WTC11 (cell line): Measurements from ENCODE around the gene SLC25A45. TPM values are rescaled to one million over a fixed set of nuclear protein-coding genes. Genes with fewer than 3 reads are reported as not detected.

ENCODE experiments used
- ATAC-seq: fragments of 200-7000 bp; cut with Tn5 transposase; 2 replicates; pipeline ENCODE4 v1.10.0; 2021; ENCODE audit warnings: mild to moderate bottlenecking, moderate library complexity
- CTCF ChIA-PET: fragments of 300-600 bp; sonication (Branson Sonifier 250); formaldehyde crosslinking; loops from one replicate; lab custom pipeline; 2021; ENCODE audit warnings: antibody characterized with exemption; lab: Charles Lee
- POLR2A ChIA-PET: fragments of 350-600 bp; sonication (Branson Sonifier 250); formaldehyde crosslinking; loops from one replicate; lab custom pipeline; 2021; ENCODE audit warnings: antibody characterized with exemption; lab: Charles Lee
- DNase-seq: peaks from one replicate; pipeline ENCODE4 v3.0.0; 2021; ENCODE audit warnings: low spot score
- H3K27ac Mint-ChIP-seq: 2 replicates; pipeline ENCODE4 v1.8.0; 2021; ENCODE audit warnings: mixed read lengths
- H3K27me3 Mint-ChIP-seq: 2 replicates; pipeline ENCODE4 v1.8.0; 2021; ENCODE audit warnings: low read depth, mild to moderate bottlenecking, moderate library complexity, mixed read lengths
- H3K36me3 Mint-ChIP-seq: 2 replicates; pipeline ENCODE4 v1.8.0; 2021; ENCODE audit warnings: mixed read lengths
- H3K4me1 Mint-ChIP-seq: 2 replicates; pipeline ENCODE4 v1.8.0; 2022; ENCODE audit warnings: mixed read lengths
- H3K4me3 Mint-ChIP-seq: 2 replicates; pipeline ENCODE4 v1.8.0; 2021; ENCODE audit warnings: mild to moderate bottlenecking, moderate library complexity, mixed read lengths
- H3K9me3 Mint-ChIP-seq: 2 replicates; pipeline ENCODE4 v1.8.0; 2021; ENCODE audit warnings: mixed read lengths
- AR ChIP-seq: fragments of 250-450 bp; sonication (Bioruptor Pico); IDR thresholded peaks from 2 replicates; pipeline ENCODE4 v1.9.0; 2021; ENCODE audit warnings: mild to moderate bottlenecking
- ATF3 ChIP-seq: sonication (generic); formaldehyde crosslinking; conservative IDR thresholded peaks from 2 replicates; pipeline ENCODE4 v1.8.1; 2022; ENCODE audit warnings: mild to moderate bottlenecking, missing genetic modification reagents
- CDX4 ChIP-seq: fragments of 250-450 bp; sonication (Bioruptor Pico); IDR thresholded peaks from 2 replicates; pipeline ENCODE4 v1.9.0; 2021; ENCODE audit warnings: moderate library complexity, mild to moderate bottlenecking, inconsistent platforms, borderline replicate concordance
- CREB1 ChIP-seq: sonication (generic); formaldehyde crosslinking; IDR thresholded peaks from 2 replicates; pipeline ENCODE4 v1.8.0; 2023; ENCODE audit warnings: mild to moderate bottlenecking, missing genetic modification reagents
- CTCF ChIP-seq: fragments of 200-600 bp; IDR thresholded peaks from 2 replicates; pipeline ENCODE4 v1.8.0; 2022; ENCODE audit warnings: antibody characterized with exemption
- FOXK1 ChIP-seq: sonication (generic); formaldehyde crosslinking; IDR thresholded peaks from 2 replicates; pipeline ENCODE4 v1.8.0; 2022; ENCODE audit warnings: mild to moderate bottlenecking, moderate library complexity, missing genetic modification reagents
- GRHL2 ChIP-seq: fragments of 250-450 bp; sonication (Bioruptor Pico); IDR thresholded peaks from 2 replicates; pipeline ENCODE4 v1.8.0; 2022; ENCODE audit warnings: mild to moderate bottlenecking, moderate library complexity; ENCODE audit not compliant: insufficient replicate concordance, severe bottlenecking
- GTF2I ChIP-seq: fragments of 250-450 bp; sonication (Bioruptor Pico); conservative IDR thresholded peaks from 2 replicates; pipeline ENCODE4 v1.4.0; 2021; ENCODE audit warnings: mild to moderate bottlenecking
- HMGXB4 ChIP-seq: sonication (generic); formaldehyde crosslinking; IDR thresholded peaks from 2 replicates; pipeline ENCODE4 v1.8.1; 2023; ENCODE audit warnings: mild to moderate bottlenecking, moderate library complexity, missing genetic modification reagents
- MAX ChIP-seq: sonication (generic); formaldehyde crosslinking; IDR thresholded peaks from 2 replicates; pipeline ENCODE4 v1.8.0; 2022; ENCODE audit warnings: mild to moderate bottlenecking, missing genetic modification reagents
- MLX ChIP-seq: sonication (generic); formaldehyde crosslinking; IDR thresholded peaks from 2 replicates; pipeline ENCODE4 v1.8.1; 2023; ENCODE audit warnings: mild to moderate bottlenecking, missing genetic modification reagents, moderate library complexity
- MXD4 ChIP-seq: fragments of 250-450 bp; sonication (Bioruptor Pico); IDR thresholded peaks from 2 replicates; pipeline ENCODE4 v1.8.0; 2021; ENCODE audit warnings: mild to moderate bottlenecking, moderate library complexity, borderline replicate concordance
- NR2C2 ChIP-seq: sonication (generic); formaldehyde crosslinking; IDR thresholded peaks from 2 replicates; pipeline ENCODE4 v1.8.0; 2022; ENCODE audit warnings: mild to moderate bottlenecking, missing genetic modification reagents
- USF2 ChIP-seq: sonication (generic); formaldehyde crosslinking; IDR thresholded peaks from 2 replicates; pipeline ENCODE4 v1.8.1; 2023; ENCODE audit warnings: mild to moderate bottlenecking, missing genetic modification reagents, moderate library complexity
- ZNF219 ChIP-seq: sonication (generic); formaldehyde crosslinking; IDR thresholded peaks from 2 replicates; pipeline ENCODE4 v1.8.0; 2023; ENCODE audit warnings: missing genetic modification reagents, mild to moderate bottlenecking, borderline replicate concordance
- total RNA-seq: library from RNA; stranded (reverse); gene quantifications from 3 replicates; pipeline ENCODE4 v1.2.3, GENCODE V29; 2021

SLC25A45 gene
- total RNA-seq, 1 experiment from 2014 or later, result 1.7 TPM

- H3K4me3 Mint-ChIP-seq, result no peak overlapping the region
Measured at GRCh38 chr11:65430406-65431217, 48.2 kb upstream of the SLC25A45 start.

More at GRCh38 chr11:65430406-65431217, 48.2 kb upstream of the SLC25A45 start:
- TF ChIP-seq NR2C2 (CRISPR knock-in tag), result no peak
- no peak for TF ChIP-seq MAX (CRISPR knock-in tag)
- TF ChIP-seq GTF2I (CRISPR knock-in tag), result no peak
- no peak for TF ChIP-seq HMGXB4 (CRISPR knock-in tag)
- TF ChIP-seq CTCF, result no peak
- no peak for TF ChIP-seq FOXK1 (CRISPR knock-in tag)
- no peak for TF ChIP-seq CREB1 (CRISPR knock-in tag)
- TF ChIP-seq USF2, result no peak
- no peak for TF ChIP-seq ZNF219 (CRISPR knock-in tag)
- no peak for TF ChIP-seq MLX (CRISPR knock-in tag)
- no peak for TF ChIP-seq AR (CRISPR knock-in tag)
- no peak for TF ChIP-seq ATF3 (CRISPR knock-in tag)
- TF ChIP-seq GRHL2, result no peak
- no peak for TF ChIP-seq CDX4 (CRISPR knock-in tag)
- TF ChIP-seq MXD4 (CRISPR knock-in tag), result no peak
- no peaks in the 10 kb centered on the region for H3K9me3 Mint-ChIP-seq
- ChIA-PET POLR2A (interaction anchor here (1.5 kb wide), 2 partner anchors 57 to 68 kb away, joined by 3 to 4 read pairs; partner anchors contain the start of gene MALAT1), CTCF (interaction anchor here (0.5 to 1.2 kb wide), 5 partner anchors 13 to 95 kb away, joined by 3 to 11 read pairs (median 3); no protein-coding TSS in a partner anchor)
- ATAC-seq, result no peak
- no peaks in the 10 kb centered on the region for H3K36me3 Mint-ChIP-seq
- H3K27me3 Mint-ChIP-seq, result no peaks in the 10 kb centered on the region
- no peak for DNase-seq
- no peak overlapping the region for H3K27ac Mint-ChIP-seq
- H3K4me1 Mint-ChIP-seq, result peaks cover 48% of the 10 kb centered on the region
